Skin epidermis (tissue), 12 donors: ENCODE measurements around the gene KIF18A.

ENCODE experiments used
- H3K27ac ChIP-seq, 21 experiments: fragments of 200-600 bp; sonication (generic) in 11 of 21; one replicate each; pipeline ENCODE4 v1.5.0; 2020; ENCODE audit warnings: mild to moderate bottlenecking in 3 of 21, inconsistent platforms in 2 of 21, moderate library complexity in 2 of 21
- H3K4me3 ChIP-seq, 7 experiments: fragments of 200-600 bp; sonication (generic) in 2 of 7; one replicate each; pipeline ENCODE4 v1.5.0; 2020; ENCODE audit warnings: inconsistent platforms in 2 of 7, mild to moderate bottlenecking in 2 of 7, moderate library complexity in 1 of 7

The KIF18A gene

DNA sequence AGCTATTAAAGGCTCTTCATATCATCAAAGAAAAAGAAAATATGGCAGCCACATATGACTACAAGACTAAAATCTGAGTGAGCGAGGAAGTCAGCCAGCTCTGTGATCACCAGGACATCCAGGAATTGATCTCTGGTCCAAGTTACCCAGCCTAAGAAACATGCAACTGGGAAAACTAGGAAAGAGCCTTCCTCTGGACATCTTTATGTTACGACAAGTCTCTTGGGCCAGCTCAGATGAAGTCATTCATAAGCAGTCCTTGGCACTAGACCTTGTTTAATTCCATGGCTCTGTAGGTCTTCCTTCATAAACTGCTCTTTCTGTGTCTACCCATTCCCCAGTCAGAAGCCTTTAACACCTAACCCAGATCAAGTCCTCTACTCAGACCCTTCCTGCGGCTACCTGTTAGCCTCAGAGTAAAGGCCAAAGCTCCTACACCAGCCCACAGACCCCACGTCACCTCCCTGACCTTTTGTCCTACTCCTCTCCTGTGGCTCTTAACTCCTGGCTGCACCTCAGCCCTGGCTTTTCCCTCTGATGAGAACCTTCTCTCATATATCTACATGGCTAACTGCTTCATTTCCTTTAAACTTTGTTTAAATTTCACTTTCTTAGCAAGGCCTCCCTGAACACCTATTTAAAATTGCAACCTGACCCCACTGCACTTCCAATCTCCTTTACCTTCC, 134.0 kb downstream of the KIF18A start:
- H3K4me3 ChIP-seq = no peak overlapping the region

GRCh38 chr11:27972522-27973170, 135.3 kb downstream of the KIF18A start:
- H3K4me3 ChIP-seq = no peak overlapping the region
- H3K27ac ChIP-seq = no peak overlapping the region

More for the DNA sequence above, 134.0 kb downstream of the KIF18A start:
- no peak overlapping the region for H3K27ac ChIP-seq

- Histone ChIP-seq H3K27ac (no peak overlapping the region), H3K4me3 (no peak overlapping the region)
Observed at GRCh38 chr11:27971171-27971570, 136.8 kb downstream of the KIF18A start.
